ENCODE measurements around the gene NXN.

DNA sequence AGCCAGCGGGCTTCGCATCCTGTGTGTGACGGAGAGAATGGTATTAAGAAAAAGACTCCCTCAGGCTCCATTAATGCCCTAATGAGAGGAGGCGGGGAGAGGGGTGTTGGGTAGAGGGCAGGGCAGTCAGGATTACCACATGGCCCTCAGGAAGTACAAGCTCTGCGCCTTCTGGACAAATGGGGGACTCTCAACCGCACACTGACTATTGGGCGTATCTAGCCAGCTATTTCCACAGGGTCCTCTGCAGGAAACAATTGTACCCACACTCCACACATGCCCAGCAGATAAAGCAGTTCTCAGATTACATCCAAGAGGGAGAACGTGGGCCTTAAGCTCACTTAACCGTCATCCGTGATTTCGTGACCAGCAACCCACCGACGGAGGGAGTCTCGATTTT, 14.7 kb downstream of the NXN start:
- no peak for TF ChIP-seq CTCF (IDR thresholded peaks at IDR 0.05)
- no peak for TF ChIP-seq POLR2A (IDR thresholded peaks at IDR 0.05)

Data from ovary (tissue), 3 donors.